Measurements from ENCODE around the gene PLEKHG2. TPM values are rescaled to one million over a fixed set of nuclear protein-coding genes. Genes with fewer than 3 reads are reported as not detected.

The PLEKHG2 gene
- total RNA-seq, 2 experiments from 2014 or later: 30.4 to 65.9 TPM

GRCh38 chr19:39445196-39446111, 33.0 kb downstream of the PLEKHG2 start, which contains the start of gene SUPT5H:
Gene SUPT5H (plus strand): TSS chr19:39445582. CDS start chr19:39445891, 309 bp downstream.
- Histone ChIP-seq H3K27ac (ENCODE audit: low read depth, low read length, poor library complexity, severe bottlenecking) (peak within 1 kb of the TSS; percentile 86), H2AFZ (ENCODE audit: low read length) (peak within 1 kb of the TSS; percentile 23; the same call in 1 of the 2 replicates), H3K9me2 (ENCODE audit: insufficient read depth, low read length) (no peaks in the 10 kb centered on the region), H4K20me1 (ENCODE audit: insufficient read depth, low read length) (0 out of 2 replicates have a peak, but pooled peaks cover 7% of the 10 kb centered on the region), H3K79me2 (ENCODE audit: insufficient read depth, low read depth, low read length) (peaks cover 60% of the 10 kb centered on the region), H3K9me3 (ENCODE audit: low read length) (no peaks in the 10 kb centered on the region), H3K4me2 (ENCODE audit: low read length) (peak within 1 kb of the TSS; percentile 92), H3K4me3 (ENCODE audit: low read depth, low read length, poor library complexity, severe bottlenecking) (peak within 1 kb of the TSS; percentile 92), H3K36me3 (ENCODE audit: insufficient read depth, low read length) (peaks cover 33% of the 10 kb centered on the region), H3K4me1 (ENCODE audit: insufficient read depth, low read length, poor library complexity, severe bottlenecking) (peaks cover 56% of the 10 kb centered on the region)
- CTCF ChIA-PET (ENCODE audit: unreplicated experiment): no interaction called here
- TF ChIP-seq, protein P1, sequence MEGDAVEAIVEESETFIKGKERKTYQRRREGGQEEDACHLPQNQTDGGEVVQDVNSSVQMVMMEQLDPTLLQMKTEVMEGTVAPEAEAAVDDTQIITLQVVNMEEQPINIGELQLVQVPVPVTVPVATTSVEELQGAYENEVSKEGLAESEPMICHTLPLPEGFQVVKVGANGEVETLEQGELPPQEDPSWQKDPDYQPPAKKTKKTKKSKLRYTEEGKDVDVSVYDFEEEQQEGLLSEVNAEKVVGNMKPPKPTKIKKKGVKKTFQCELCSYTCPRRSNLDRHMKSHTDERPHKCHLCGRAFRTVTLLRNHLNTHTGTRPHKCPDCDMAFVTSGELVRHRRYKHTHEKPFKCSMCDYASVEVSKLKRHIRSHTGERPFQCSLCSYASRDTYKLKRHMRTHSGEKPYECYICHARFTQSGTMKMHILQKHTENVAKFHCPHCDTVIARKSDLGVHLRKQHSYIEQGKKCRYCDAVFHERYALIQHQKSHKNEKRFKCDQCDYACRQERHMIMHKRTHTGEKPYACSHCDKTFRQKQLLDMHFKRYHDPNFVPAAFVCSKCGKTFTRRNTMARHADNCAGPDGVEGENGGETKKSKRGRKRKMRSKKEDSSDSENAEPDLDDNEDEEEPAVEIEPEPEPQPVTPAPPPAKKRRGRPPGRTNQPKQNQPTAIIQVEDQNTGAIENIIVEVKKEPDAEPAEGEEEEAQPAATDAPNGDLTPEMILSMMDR (conservative IDR thresholded peaks at IDR 0.05; ENCODE audit: low read length): no peak
- TF ChIP-seq EZH2phosphoT487 (IDR thresholded peaks at IDR 0.05; ENCODE audit: borderline replicate concordance, low read depth, low read length): no peak
- intact Hi-C loops (cut with micrococcal nuclease; ENCODE audit: unreplicated experiment): loop anchor here (1.0 kb wide), 1 partner anchor 35 kb away; the partner anchor contains the start of gene TIMM50
- peak; percentile 100 for DNase-seq (ENCODE audit: low spot score)
- TSS peak; percentile 85 for BruUV-seq (replicated peaks)
- POLR2A ChIA-PET: interaction anchor here (0.7 to 4.0 kb wide), 4 partner anchors 10 to 107 kb away, joined by 3 to 15 read pairs (median 4); partner anchors contain the start of genes MED29, PAF1 and RPS16

GRCh38 chr19:39446365-39447084, 34.1 kb downstream of the PLEKHG2 start:
- Histone ChIP-seq H2AFZ (ENCODE audit: low read length) (no peak overlapping the region), H3K4me2 (ENCODE audit: low read length) (peak overlapping the region; percentile 72), H4K20me1 (ENCODE audit: insufficient read depth, low read length) (0 out of 2 replicates have a peak, but pooled peaks cover 7% of the 10 kb centered on the region), H3K4me1 (ENCODE audit: insufficient read depth, low read length, poor library complexity, severe bottlenecking) (peaks cover 48% of the 10 kb centered on the region), H3K36me3 (ENCODE audit: insufficient read depth, low read length) (peaks cover 44% of the 10 kb centered on the region), H3K9me2 (ENCODE audit: insufficient read depth, low read length) (no peaks in the 10 kb centered on the region), H3K4me3 (ENCODE audit: low read depth, low read length, poor library complexity, severe bottlenecking) (peak overlapping the region; percentile 92), H3K27ac (ENCODE audit: low read depth, low read length, poor library complexity, severe bottlenecking) (peak overlapping the region; percentile 86), H3K79me2 (ENCODE audit: insufficient read depth, low read depth, low read length) (peaks cover 71% of the 10 kb centered on the region), H3K9me3 (ENCODE audit: low read length) (no peaks in the 10 kb centered on the region)
- intact Hi-C loops (cut with micrococcal nuclease; ENCODE audit: unreplicated experiment): no loop called here
- TF ChIP-seq, protein P1 (conservative IDR thresholded peaks at IDR 0.05; ENCODE audit: low read length): no peak
- no peak for TF ChIP-seq EZH2phosphoT487 (IDR thresholded peaks at IDR 0.05; ENCODE audit: borderline replicate concordance, low read depth, low read length)
- CTCF ChIA-PET (ENCODE audit: unreplicated experiment): no interaction called here
- POLR2A ChIA-PET: interaction anchor here (0.7 to 4.0 kb wide), 6 partner anchors 11 to 78 kb away, joined by 3 to 15 read pairs (median 4); partner anchors contain the start of genes RPS16, TIMM50 and ZFP36
- no peak for DNase-seq (ENCODE audit: low spot score)
- no TSS peak for BruUV-seq (replicated peaks)

All from OCI-LY7 (cell line).